ENCODE data around the gene AOAH. TPM values are rescaled to one million over a fixed set of nuclear protein-coding genes. Genes with fewer than 3 reads are reported as not detected.

Gene AOAH
- total and polyA plus RNA-seq, 9 of the 15 experiments (the other 6 are each of a cell fraction or from before 2014, with no cell fraction given): not detected

DNA sequence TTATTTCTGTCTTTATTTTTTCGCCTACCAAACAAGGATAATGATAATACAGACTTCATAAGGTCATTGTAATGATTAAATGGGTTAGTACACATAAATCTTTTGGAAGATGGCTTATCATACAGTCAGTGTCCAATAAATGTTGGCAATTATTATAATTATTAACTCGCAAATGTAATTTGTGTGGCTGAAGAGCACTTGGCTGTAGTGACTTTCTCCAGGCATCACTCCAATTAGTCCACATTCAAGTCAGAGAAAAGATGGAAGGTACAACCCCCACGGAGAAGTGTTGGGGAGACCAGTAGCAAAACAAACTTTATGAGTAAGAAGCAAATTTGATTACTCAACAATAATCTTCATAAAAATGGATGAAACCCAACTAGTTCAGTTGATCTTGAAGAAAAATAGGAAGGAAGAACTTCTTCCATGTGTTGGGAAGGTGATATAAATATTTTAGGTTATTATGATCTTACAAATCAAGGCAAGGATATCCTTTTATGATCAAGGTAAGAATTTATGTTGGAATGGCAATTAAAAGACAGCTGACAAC lies 5.1 kb downstream of the AOAH start:
- no TSS peak for BruUV-seq (replicated peaks)
- Histone ChIP-seq H3K27ac (ENCODE audit: extremely low read depth, low read depth, low read length) (no peak overlapping the region), H3K9me1 (ENCODE audit: control insufficient read depth, insufficient read depth, low read length) (no peaks in the 10 kb centered on the region), H3K79me2 (ENCODE audit: control insufficient read depth, insufficient read depth, low read length) (no peaks in the 10 kb centered on the region), H3K4me3 (no peak overlapping the region), H2AFZ (ENCODE audit: low read depth, low read length) (no peak overlapping the region), H4K20me1 (replicated peaks; ENCODE audit: control insufficient read depth, insufficient read depth, low read length) (no peaks in the 10 kb centered on the region), H3K36me3 (ENCODE audit: control insufficient read depth, insufficient read depth, low read length) (no peaks in the 10 kb centered on the region), H3K9me3 (replicated peaks; ENCODE audit: control insufficient read depth, insufficient read depth, low read depth, low read length) (no peaks in the 10 kb centered on the region), H3K4me1 (replicated peaks in 1 of 2; ENCODE audit: control insufficient read depth in 2 of 2, insufficient read depth in 2 of 2, low read length in 2 of 2) (no peaks in the 10 kb centered on the region), H3K27me3 (ENCODE audit: control insufficient read depth in 2 of 2, insufficient read depth in 2 of 2, low read length in 2 of 2) (peaks cover 0 to 8% of the 10 kb centered on the region in 2 experiments; a peak in 2 of 5 replicates), H3K9ac (ENCODE audit: insufficient read depth in 1 of 2, low read depth in 2 of 2, low read length in 2 of 2) (no peak overlapping the region), H3K4me2 (ENCODE audit: insufficient read depth, low read length) (no peak overlapping the region)
- ATAC-seq (no peak), DNase-seq (ENCODE audit: extremely low read depth in 1 of 4, low spot score in 3 of 4) (no peak), FAIRE-seq (no peak)
- CTCF ChIA-PET (ENCODE audit: low intra/inter-chr PET ratio): no interaction called here
- in situ Hi-C loops (cut with MboI): no loop called here
- intact Hi-C loops (cut with micrococcal nuclease): no loop called here
- 0% methylated on average over 3 of the region's 3 CpGs for WGBS (ENCODE audit: insufficient coverage, low coverage, missing lambda C conversion rate)
- peak; percentile 40; the same call in 1 of the 2 replicates for TF ChIP-seq MAFG (tag; conservative IDR thresholded peaks at IDR 0.05)
- TF ChIP-seq, protein P1, sequence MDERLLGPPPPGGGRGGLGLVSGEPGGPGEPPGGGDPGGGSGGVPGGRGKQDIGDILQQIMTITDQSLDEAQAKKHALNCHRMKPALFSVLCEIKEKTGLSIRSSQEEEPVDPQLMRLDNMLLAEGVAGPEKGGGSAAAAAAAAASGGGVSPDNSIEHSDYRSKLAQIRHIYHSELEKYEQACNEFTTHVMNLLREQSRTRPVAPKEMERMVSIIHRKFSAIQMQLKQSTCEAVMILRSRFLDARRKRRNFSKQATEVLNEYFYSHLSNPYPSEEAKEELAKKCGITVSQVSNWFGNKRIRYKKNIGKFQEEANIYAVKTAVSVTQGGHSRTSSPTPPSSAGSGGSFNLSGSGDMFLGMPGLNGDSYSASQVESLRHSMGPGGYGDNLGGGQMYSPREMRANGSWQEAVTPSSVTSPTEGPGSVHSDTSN (CRISPR knock-in tag; IDR thresholded peaks at IDR 0.05; ENCODE audit: low read depth): no peak
- TF ChIP-seq, protein P1 (tag; conservative IDR thresholded peaks at IDR 0.05; ENCODE audit: low read depth): no peak
- peak; percentile 33; the same call in 1 of the 2 replicates for TF ChIP-seq C11orf30 (IDR thresholded peaks at IDR 0.05; ENCODE audit: low read depth)
- TF ChIP-seq, protein P2, sequence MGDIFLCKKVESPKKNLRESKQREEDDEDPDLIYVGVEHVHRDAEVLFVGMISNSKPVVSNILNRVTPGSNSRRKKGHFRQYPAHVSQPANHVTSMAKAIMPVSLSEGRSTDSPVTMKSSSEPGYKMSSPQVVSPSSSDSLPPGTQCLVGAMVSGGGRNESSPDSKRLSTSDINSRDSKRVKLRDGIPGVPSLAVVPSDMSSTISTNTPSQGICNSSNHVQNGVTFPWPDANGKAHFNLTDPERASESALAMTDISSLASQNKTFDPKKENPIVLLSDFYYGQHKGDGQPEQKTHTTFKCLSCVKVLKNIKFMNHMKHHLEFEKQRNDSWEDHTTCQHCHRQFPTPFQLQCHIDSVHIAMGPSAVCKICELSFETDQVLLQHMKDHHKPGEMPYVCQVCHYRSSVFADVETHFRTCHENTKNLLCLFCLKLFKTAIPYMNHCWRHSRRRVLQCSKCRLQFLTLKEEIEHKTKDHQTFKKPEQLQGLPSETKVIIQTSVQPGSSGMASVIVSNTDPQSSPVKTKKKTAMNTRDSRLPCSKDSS (IDR thresholded peaks at IDR 0.05; ENCODE audit: low read depth, partially characterized antibody): no peak
- peak; percentile 62 for TF ChIP-seq ZNF316 (IDR thresholded peaks at IDR 0.05)
- no peak for TF ChIP-seq ZFP36 (IDR thresholded peaks at IDR 0.05; ENCODE audit: low read depth, low read length, partially characterized antibody)
- POLR2A ChIA-PET: interaction anchor here (0.7 kb wide), 1 partner anchor 183 kb away, joined by 4 read pairs; no protein-coding TSS in a partner anchor
